SK-N-DZ (cell line): ENCODE measurements around the gene TAL1.

Experiments used
- DNase-seq: peaks from one replicate; pipeline ENCODE4 v3.0.0-alpha.2; 2015; ENCODE audit warnings: low spot score

Gene TAL1

DNA sequence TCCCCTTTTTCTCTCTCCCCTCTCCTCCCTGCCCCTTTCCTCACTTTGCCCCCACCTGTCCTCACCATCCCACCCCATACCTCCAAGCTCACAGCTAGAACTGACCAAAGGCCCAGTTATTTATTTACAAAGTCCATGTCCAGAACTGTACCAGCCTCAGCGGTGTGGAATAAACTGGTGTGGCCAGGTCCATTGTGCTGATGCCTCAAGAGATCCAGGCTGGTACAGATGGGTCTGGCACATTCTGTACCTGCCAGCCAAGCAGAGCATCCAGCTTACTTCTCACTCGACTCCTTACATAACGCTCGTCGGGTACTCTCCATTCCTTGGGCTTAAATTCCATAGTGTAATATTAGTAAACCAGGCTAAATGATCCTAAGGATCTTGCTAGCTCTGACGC is 54.0 kb downstream of the TAL1 start:
- no peak for DNase-seq

DNA sequence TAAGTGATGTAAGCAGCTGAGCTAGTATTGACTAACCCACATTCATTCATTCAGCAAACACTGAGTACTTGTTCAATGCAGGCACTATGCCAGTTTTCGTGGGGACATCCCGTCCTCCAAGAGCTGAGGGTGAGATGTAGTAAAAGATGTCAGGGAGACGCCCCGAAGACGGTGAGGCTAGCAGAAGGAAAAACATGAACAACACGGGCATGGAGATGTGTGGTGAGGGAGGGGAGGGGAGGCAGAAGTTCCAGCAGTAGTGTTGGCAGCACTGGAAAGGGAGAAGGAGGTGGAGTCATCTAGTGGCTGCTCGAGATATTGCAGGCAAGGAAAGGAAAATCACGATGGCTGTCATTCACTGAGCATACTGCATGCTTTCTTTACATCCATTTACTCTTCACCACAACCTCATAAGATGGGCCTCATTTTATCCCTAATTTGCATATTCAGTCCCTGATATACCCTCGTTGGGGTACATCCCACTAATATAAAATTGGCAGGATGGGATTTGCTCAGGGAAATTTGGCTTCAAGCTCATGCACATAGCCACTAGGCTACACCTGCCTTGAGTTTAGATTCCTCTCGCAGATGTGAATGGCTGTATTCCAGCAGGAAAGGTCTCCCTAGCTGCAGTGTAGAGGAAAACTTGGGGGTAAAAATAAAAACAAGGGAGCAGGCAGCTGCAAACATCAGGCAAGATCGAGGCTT is 56.6 kb downstream of the TAL1 start:
- DNase-seq: peak; percentile 39

DNA sequence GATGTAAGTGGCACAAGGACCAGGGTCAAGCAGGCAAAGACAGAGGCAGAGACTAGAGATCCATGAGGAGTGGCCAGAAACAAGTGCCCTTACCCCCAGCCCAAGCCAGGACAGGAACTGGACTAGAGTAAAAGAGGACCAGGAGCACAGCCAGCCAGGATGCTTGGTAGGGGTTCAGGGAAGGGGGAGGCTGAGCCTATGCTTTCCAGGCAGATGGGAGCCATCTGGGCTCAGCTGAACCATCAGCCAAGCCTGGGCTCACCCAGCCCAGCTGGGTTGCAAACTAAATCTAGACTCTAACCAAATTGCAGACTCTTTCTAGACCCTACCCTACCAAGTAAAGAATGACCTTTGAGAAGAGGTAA is 57.4 kb downstream of the TAL1 start:
- no peak for DNase-seq

GRCh38 chr1:47172782-47173181 is 59.2 kb downstream of the TAL1 start:
- DNase-seq: no peak
